ENCODE results near the gene DDAH2.
A peak's percentile ranks its signal among the peaks of the same experiment; 100 is the strongest.

DDAH2 gene

GRCh38 chr6:31775184-31775583, 46.1 kb upstream of the DDAH2 start:
- no peak overlapping the region for H3K4me3 ChIP-seq (ENCODE audit: low read depth, low read length)
- TF ChIP-seq, protein P1, sequence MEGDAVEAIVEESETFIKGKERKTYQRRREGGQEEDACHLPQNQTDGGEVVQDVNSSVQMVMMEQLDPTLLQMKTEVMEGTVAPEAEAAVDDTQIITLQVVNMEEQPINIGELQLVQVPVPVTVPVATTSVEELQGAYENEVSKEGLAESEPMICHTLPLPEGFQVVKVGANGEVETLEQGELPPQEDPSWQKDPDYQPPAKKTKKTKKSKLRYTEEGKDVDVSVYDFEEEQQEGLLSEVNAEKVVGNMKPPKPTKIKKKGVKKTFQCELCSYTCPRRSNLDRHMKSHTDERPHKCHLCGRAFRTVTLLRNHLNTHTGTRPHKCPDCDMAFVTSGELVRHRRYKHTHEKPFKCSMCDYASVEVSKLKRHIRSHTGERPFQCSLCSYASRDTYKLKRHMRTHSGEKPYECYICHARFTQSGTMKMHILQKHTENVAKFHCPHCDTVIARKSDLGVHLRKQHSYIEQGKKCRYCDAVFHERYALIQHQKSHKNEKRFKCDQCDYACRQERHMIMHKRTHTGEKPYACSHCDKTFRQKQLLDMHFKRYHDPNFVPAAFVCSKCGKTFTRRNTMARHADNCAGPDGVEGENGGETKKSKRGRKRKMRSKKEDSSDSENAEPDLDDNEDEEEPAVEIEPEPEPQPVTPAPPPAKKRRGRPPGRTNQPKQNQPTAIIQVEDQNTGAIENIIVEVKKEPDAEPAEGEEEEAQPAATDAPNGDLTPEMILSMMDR (conservative IDR thresholded peaks at IDR 0.05; ENCODE audit: low read depth, low read length): no peak
- no peak for DNase-seq (ENCODE audit: low read depth)

GRCh38 chr6:31771992-31772358, 42.9 kb upstream of the DDAH2 start:
- TF ChIP-seq, protein P1 (conservative IDR thresholded peaks at IDR 0.05; ENCODE audit: low read depth, low read length): no peak
- H3K4me3 ChIP-seq (ENCODE audit: low read depth, low read length): no peak overlapping the region
- DNase-seq (ENCODE audit: low read depth): no peak

- no peak overlapping the region for H3K4me3 ChIP-seq (ENCODE audit: low read depth, low read length)
- no peak for DNase-seq (ENCODE audit: low read depth)
- TF ChIP-seq, protein P1 (conservative IDR thresholded peaks at IDR 0.05; ENCODE audit: low read depth, low read length): no peak
Measured at GRCh38 chr6:31770860-31771259, 41.8 kb upstream of the DDAH2 start.

DNA sequence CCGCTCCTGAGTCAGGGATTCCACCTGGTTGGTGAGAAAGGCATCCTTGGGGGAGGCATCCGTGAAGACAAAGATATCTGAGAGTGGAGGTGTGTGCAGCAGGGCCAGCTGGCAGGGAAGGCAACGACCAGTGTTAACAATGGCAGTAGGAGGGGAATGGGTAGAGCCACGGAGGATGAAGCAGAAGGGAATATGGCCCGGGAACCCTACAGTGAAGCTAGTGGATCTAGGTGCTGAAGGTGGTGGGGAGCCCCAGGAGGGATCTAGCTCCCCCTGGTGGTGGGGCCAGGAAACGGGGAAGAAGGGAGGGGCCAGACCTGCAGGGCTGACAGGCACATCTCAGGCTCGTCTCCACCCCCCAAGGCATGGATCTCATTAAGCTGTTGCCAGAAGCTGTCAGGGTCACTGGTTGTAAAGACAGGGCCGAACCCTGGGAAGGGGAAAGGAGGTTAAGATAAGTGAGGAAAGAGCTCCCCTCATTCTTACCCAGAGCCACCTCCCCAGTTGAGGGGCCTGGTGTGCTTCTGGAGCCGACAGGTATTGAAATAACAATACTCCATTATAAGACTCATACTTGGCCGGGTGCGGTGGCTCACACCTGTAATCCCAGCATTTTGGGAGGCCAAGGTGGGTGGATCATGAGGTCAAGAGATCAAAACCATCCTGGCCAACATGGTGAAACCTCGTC, 40.7 kb upstream of the DDAH2 start:
- TF ChIP-seq, protein P1 (conservative IDR thresholded peaks at IDR 0.05; ENCODE audit: low read depth, low read length): peak; percentile 88
- DNase-seq (ENCODE audit: low read depth): peak; percentile 68
- H3K4me3 ChIP-seq (ENCODE audit: low read depth, low read length): no peak overlapping the region

- H3K4me3 ChIP-seq (ENCODE audit: low read depth, low read length): no peak overlapping the region
- TF ChIP-seq, protein P1 (conservative IDR thresholded peaks at IDR 0.05; ENCODE audit: low read depth, low read length): no peak
- no peak for DNase-seq (ENCODE audit: low read depth)
Measured at GRCh38 chr6:31768363-31769257, 39.5 kb upstream of the DDAH2 start.

GRCh38 chr6:31767096-31767645, 38.1 kb upstream of the DDAH2 start:
- DNase-seq (ENCODE audit: low read depth): no peak
- TF ChIP-seq, protein P1 (conservative IDR thresholded peaks at IDR 0.05; ENCODE audit: low read depth, low read length): no peak
- no peak overlapping the region for H3K4me3 ChIP-seq (ENCODE audit: low read depth, low read length)

All from choroid plexus epithelial cell (primary cell).